Progenitor cell of endocrine pancreas (in vitro differentiated cells): ENCODE measurements around the gene TEX54. TPM values are rescaled to one million over a fixed set of nuclear protein-coding genes. Genes with fewer than 3 reads are reported as not detected.
A peak's percentile ranks its signal among the peaks of the same experiment; 100 is the strongest.
"Not testable (repeated sequence)": the region's sequence is repeated elsewhere in the genome, so short reads cannot be mapped to it uniquely, and the experiment has no call there.

Experiments
- DNase-seq: peaks from one replicate; pipeline ENCODE4 v3.0.0; 2021; ENCODE audit warnings: low spot score; ENCODE audit not compliant: unreplicated experiment
- H3K27ac Mint-ChIP-seq: 2 replicates; pipeline ENCODE4 v1.8.0; 2021; ENCODE audit warnings: mild to moderate bottlenecking, moderate library complexity, mixed read lengths
- H3K27me3 Mint-ChIP-seq: 2 replicates; pipeline ENCODE4 v1.8.0; 2021; ENCODE audit warnings: mixed read lengths
- H3K36me3 Mint-ChIP-seq: 2 replicates; pipeline ENCODE4 v1.8.0; 2022; ENCODE audit warnings: mixed read lengths; ENCODE audit not compliant: insufficient read depth
- H3K4me1 Mint-ChIP-seq: 2 replicates; pipeline ENCODE4 v1.8.0; 2021; ENCODE audit warnings: low read depth, mixed read lengths
- H3K4me3 Mint-ChIP-seq: 2 replicates; pipeline ENCODE4 v1.8.0; 2021; ENCODE audit warnings: low read depth, mild to moderate bottlenecking, moderate library complexity, mixed read lengths
- H3K9me3 Mint-ChIP-seq: 2 replicates; pipeline ENCODE4 v1.8.0; 2021; ENCODE audit warnings: low read depth, mixed read lengths
- CTCF ChIP-seq: fragments of 200-600 bp; sonication (generic); IDR thresholded peaks from one replicate; pipeline ENCODE4 v1.5.0; 2021; ENCODE audit warnings: antibody characterized with exemption, mild to moderate bottlenecking; ENCODE audit not compliant: unreplicated experiment
- total RNA-seq: library from RNA; stranded (reverse); gene quantifications from 2 replicates; pipeline ENCODE4 v1.2.1, GENCODE V29; 2021

Gene TEX54
- total RNA-seq, 1 donor from 2014 or later = not detected

- DNase-seq = peak; percentile 99
- no peaks in the 10 kb centered on the region for H3K9me3 Mint-ChIP-seq
- H3K27ac Mint-ChIP-seq = peak within 1 kb of the TSS; percentile 100
- peaks cover 16% of the 10 kb centered on the region for H3K4me1 Mint-ChIP-seq
- H3K36me3 Mint-ChIP-seq = peaks cover 15% of the 10 kb centered on the region
- H3K27me3 Mint-ChIP-seq = no peaks in the 10 kb centered on the region
- no peak for TF ChIP-seq CTCF
- peak within 1 kb of the TSS; percentile 93 for H3K4me3 Mint-ChIP-seq
Measured at GRCh38 chr11:62831520-62832335, 913 bp downstream of the TEX54 start, which contains the start of gene STX5. Gene STX5 (minus strand): TSS chr11:62832051. CDS start chr11:62831243, 808 bp downstream.

- peak overlapping the region; percentile 93 for H3K4me3 Mint-ChIP-seq
- no peak for TF ChIP-seq CTCF
- peaks cover 16% of the 10 kb centered on the region for H3K4me1 Mint-ChIP-seq
- peaks cover 15% of the 10 kb centered on the region for H3K36me3 Mint-ChIP-seq
- no peaks in the 10 kb centered on the region for H3K9me3 Mint-ChIP-seq
- no peak for DNase-seq
- peak overlapping the region; percentile 100 for H3K27ac Mint-ChIP-seq
- no peaks in the 10 kb centered on the region for H3K27me3 Mint-ChIP-seq
Measured at GRCh38 chr11:62830904-62831519, 1.6 kb downstream of the TEX54 start.

- not testable (repeated sequence) for DNase-seq, H3K4me3 Mint-ChIP-seq, H3K27ac Mint-ChIP-seq, H3K27me3 Mint-ChIP-seq, H3K9me3 Mint-ChIP-seq
- peaks cover 14% of the 10 kb centered on the region for H3K4me1 Mint-ChIP-seq
- H3K36me3 Mint-ChIP-seq = peaks cover 23% of the 10 kb centered on the region
Measured at GRCh38 chr11:62828130-62828529, 4.5 kb downstream of the TEX54 start.

- no peak overlapping the region for H3K4me3 Mint-ChIP-seq
- no peak for DNase-seq
- peaks cover 35% of the 10 kb centered on the region for H3K36me3 Mint-ChIP-seq
- no peaks in the 10 kb centered on the region for H3K9me3 Mint-ChIP-seq
- no peaks in the 10 kb centered on the region for H3K4me1 Mint-ChIP-seq
- H3K27ac Mint-ChIP-seq = no peak overlapping the region
- no peaks in the 10 kb centered on the region for H3K27me3 Mint-ChIP-seq
- TF ChIP-seq CTCF = no peak
Measured at GRCh38 chr11:62823677-62824076, 9.0 kb downstream of the TEX54 start.

- Mint-ChIP-seq H3K4me1 (no peaks in the 10 kb centered on the region), H3K27me3 (no peaks in the 10 kb centered on the region), H3K27ac (no peak overlapping the region), H3K36me3 (peaks cover 9% of the 10 kb centered on the region), H3K4me3 (no peak overlapping the region), H3K9me3 (no peaks in the 10 kb centered on the region)
- TF ChIP-seq CTCF = no peak
- no peak for DNase-seq
Measured at GRCh38 chr11:62817129-62817528, 15.5 kb downstream of the TEX54 start.
